Suprapubic skin (tissue), 4 donors: Measurements from ENCODE around the gene GRID2.

Source experiments
- EP300 ChIP-seq: sonication (generic); formaldehyde crosslinking; IDR thresholded peaks from one replicate; pipeline ENCODE4 v1.6.1; 2017; ENCODE audit warnings: antibody characterized with exemption
- POLR2AphosphoS5 ChIP-seq, 3 donors: sonication (generic); formaldehyde crosslinking; IDR thresholded peaks; one replicate each; pipeline ENCODE4 v1.6.1; 2017; ENCODE audit warnings: antibody characterized with exemption in 3 of 3
- TF ChIP-seq, protein P1 (sequence below), 2 donors: fragments of 200-600 bp in 1 of 2; fragments of 450-650 bp in 1 of 2; sonication (generic) in 1 of 2; IDR thresholded peaks; one replicate each; pipeline ENCODE4 v1.5.1; 2016 to 2019; ENCODE audit warnings: antibody characterized with exemption in 2 of 2, mild to moderate bottlenecking in 1 of 2, moderate library complexity in 1 of 2

- TF ChIP-seq POLR2AphosphoS5 (IDR thresholded peaks at IDR 0.05) (no peak), EP300 (no peak)
- TF ChIP-seq, protein P1, sequence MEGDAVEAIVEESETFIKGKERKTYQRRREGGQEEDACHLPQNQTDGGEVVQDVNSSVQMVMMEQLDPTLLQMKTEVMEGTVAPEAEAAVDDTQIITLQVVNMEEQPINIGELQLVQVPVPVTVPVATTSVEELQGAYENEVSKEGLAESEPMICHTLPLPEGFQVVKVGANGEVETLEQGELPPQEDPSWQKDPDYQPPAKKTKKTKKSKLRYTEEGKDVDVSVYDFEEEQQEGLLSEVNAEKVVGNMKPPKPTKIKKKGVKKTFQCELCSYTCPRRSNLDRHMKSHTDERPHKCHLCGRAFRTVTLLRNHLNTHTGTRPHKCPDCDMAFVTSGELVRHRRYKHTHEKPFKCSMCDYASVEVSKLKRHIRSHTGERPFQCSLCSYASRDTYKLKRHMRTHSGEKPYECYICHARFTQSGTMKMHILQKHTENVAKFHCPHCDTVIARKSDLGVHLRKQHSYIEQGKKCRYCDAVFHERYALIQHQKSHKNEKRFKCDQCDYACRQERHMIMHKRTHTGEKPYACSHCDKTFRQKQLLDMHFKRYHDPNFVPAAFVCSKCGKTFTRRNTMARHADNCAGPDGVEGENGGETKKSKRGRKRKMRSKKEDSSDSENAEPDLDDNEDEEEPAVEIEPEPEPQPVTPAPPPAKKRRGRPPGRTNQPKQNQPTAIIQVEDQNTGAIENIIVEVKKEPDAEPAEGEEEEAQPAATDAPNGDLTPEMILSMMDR (IDR thresholded peaks at IDR 0.05), result no peak
Observed at GRCh38 chr4:93342738-93343137, 1039.0 kb downstream of the GRID2 start.
